ENCODE data around the gene IFNGR2. TPM values are rescaled to one million over a fixed set of nuclear protein-coding genes. Genes with fewer than 3 reads are reported as not detected.

IFNGR2 gene
- total and polyA plus RNA-seq, 4 donors: 58.6 to 198 (median 71.6) TPM

- Histone ChIP-seq H3K9me3 (ENCODE audit: control insufficient read depth in 4 of 4, insufficient read depth in 3 of 4, low read length in 3 of 4) (peaks cover 0 to 1% (median 0%) of the 10 kb centered on the region in 4 donors), H3K9ac (ENCODE audit: insufficient read depth in 1 of 2, low read length in 2 of 2) (no peak overlapping the region), H3K27ac (ENCODE audit: low read depth in 1 of 2, low read length in 1 of 2) (no peak overlapping the region), H3K4me3 (no peak overlapping the region), H3K36me3 (ENCODE audit: control insufficient read depth in 4 of 4, insufficient read depth in 4 of 4, low read length in 4 of 4) (no peaks in the 10 kb centered on the region), H3K27me3 (ENCODE audit: control insufficient read depth in 3 of 3, insufficient read depth in 3 of 3, low read length in 2 of 3) (no peaks in the 10 kb centered on the region), H3K4me1 (ENCODE audit: control insufficient read depth in 5 of 5, insufficient read depth in 5 of 5, low read length in 5 of 5) (no peaks in the 10 kb centered on the region)
- TF ChIP-seq CTCF (IDR thresholded peaks at IDR 0.05; ENCODE audit: control extremely low read depth, extremely low read depth): no peak
- no peak for DNase-seq
- peak; percentile 8 for ATAC-seq (ENCODE audit: insufficient read depth, low FRiP score)
- 34 to 35% methylated on average over 2 of the region's 2 CpGs for WGBS, 2 donors
These were observed 29.1 kb upstream of the IFNGR2 start for GRCh38 chr21:33374080-33374449.

- DNase-seq: peak; percentile 40 to 66 (median 61)
- Histone ChIP-seq H3K9me3 (ENCODE audit: control insufficient read depth in 4 of 4, insufficient read depth in 3 of 4, low read length in 3 of 4) (no peaks in the 10 kb centered on the region), H3K4me3 (no peak overlapping the region), H3K27ac (ENCODE audit: low read depth in 1 of 2, low read length in 1 of 2) (no peak overlapping the region), H3K9ac (ENCODE audit: insufficient read depth in 1 of 2, low read length in 2 of 2) (no peak overlapping the region), H3K4me1 (ENCODE audit: control insufficient read depth in 5 of 5, insufficient read depth in 5 of 5, low read length in 5 of 5) (peaks cover 0 to 1% (median 0%) of the 10 kb centered on the region in 5 donors), H3K27me3 (ENCODE audit: control insufficient read depth in 3 of 3, insufficient read depth in 3 of 3, low read length in 2 of 3) (no peaks in the 10 kb centered on the region), H3K36me3 (ENCODE audit: control insufficient read depth in 4 of 4, insufficient read depth in 4 of 4, low read length in 4 of 4) (no peaks in the 10 kb centered on the region)
- WGBS, 2 donors: 12 to 29% methylated on average over 4 of the region's 4 CpGs
- peak; percentile 38 for TF ChIP-seq CTCF (IDR thresholded peaks at IDR 0.05; ENCODE audit: control extremely low read depth, extremely low read depth)
- ATAC-seq (ENCODE audit: insufficient read depth, low FRiP score): peak; percentile 83
These were observed 28.6 kb upstream of the IFNGR2 start for GRCh38 chr21:33374450-33375096.

GRCh38 chr21:33375101-33375644 lies 28.0 kb upstream of the IFNGR2 start:
- no peak overlapping the region for H3K9ac ChIP-seq (ENCODE audit: insufficient read depth in 1 of 2, low read length in 2 of 2)
- DNase-seq: no peak

More at GRCh38 chr21:33375101-33375644, 28.0 kb upstream of the IFNGR2 start:
- H3K27ac ChIP-seq (ENCODE audit: low read depth in 1 of 2, low read length in 1 of 2): no peak overlapping the region
- TF ChIP-seq CTCF (IDR thresholded peaks at IDR 0.05; ENCODE audit: control extremely low read depth, extremely low read depth): no peak
- ATAC-seq (ENCODE audit: insufficient read depth, low FRiP score): no peak
- no peaks in the 10 kb centered on the region for H3K27me3 ChIP-seq (ENCODE audit: control insufficient read depth in 3 of 3, insufficient read depth in 3 of 3, low read length in 2 of 3)
- no peaks in the 10 kb centered on the region for H3K36me3 ChIP-seq (ENCODE audit: control insufficient read depth in 4 of 4, insufficient read depth in 4 of 4, low read length in 4 of 4)
- no peak overlapping the region for H3K4me3 ChIP-seq
- peaks cover 0 to 5% (median 0%) of the 10 kb centered on the region in 5 donors for H3K4me1 ChIP-seq (ENCODE audit: control insufficient read depth in 5 of 5, insufficient read depth in 5 of 5, low read length in 5 of 5)
- H3K9me3 ChIP-seq (ENCODE audit: control insufficient read depth in 4 of 4, insufficient read depth in 3 of 4, low read length in 3 of 4): no peaks in the 10 kb centered on the region
- 56 to 64% methylated on average over 5 of the region's 5 CpGs for WGBS, 2 donors

Measured in lung (tissue), 12 donors.